ENCODE results near the gene MPPED1.

Gene MPPED1

GRCh38 chr22:43421914-43422615 lies 10.3 kb downstream of the MPPED1 start:
- Mint-ChIP-seq H3K27me3 (ENCODE audit: low read depth, poor library complexity) (peaks cover 36% of the 10 kb centered on the region), H3K4me3 (no peak overlapping the region), H3K27ac (no peak overlapping the region), H3K9me3 (no peaks in the 10 kb centered on the region), H3K36me3 (ENCODE audit: low read depth) (no peaks in the 10 kb centered on the region), H3K4me1 (peaks cover 23% of the 10 kb centered on the region)
- DNase-seq, result no peak
- TF ChIP-seq, protein P1, sequence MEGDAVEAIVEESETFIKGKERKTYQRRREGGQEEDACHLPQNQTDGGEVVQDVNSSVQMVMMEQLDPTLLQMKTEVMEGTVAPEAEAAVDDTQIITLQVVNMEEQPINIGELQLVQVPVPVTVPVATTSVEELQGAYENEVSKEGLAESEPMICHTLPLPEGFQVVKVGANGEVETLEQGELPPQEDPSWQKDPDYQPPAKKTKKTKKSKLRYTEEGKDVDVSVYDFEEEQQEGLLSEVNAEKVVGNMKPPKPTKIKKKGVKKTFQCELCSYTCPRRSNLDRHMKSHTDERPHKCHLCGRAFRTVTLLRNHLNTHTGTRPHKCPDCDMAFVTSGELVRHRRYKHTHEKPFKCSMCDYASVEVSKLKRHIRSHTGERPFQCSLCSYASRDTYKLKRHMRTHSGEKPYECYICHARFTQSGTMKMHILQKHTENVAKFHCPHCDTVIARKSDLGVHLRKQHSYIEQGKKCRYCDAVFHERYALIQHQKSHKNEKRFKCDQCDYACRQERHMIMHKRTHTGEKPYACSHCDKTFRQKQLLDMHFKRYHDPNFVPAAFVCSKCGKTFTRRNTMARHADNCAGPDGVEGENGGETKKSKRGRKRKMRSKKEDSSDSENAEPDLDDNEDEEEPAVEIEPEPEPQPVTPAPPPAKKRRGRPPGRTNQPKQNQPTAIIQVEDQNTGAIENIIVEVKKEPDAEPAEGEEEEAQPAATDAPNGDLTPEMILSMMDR (IDR thresholded peaks at IDR 0.05), result no peak

GRCh38 chr22:43423046-43423445 lies 11.2 kb downstream of the MPPED1 start:
- no peaks in the 10 kb centered on the region for H3K36me3 Mint-ChIP-seq (ENCODE audit: low read depth)
- no peak overlapping the region for H3K27ac Mint-ChIP-seq
- TF ChIP-seq, protein P1 (IDR thresholded peaks at IDR 0.05), result no peak
- no peak overlapping the region for H3K4me3 Mint-ChIP-seq
- no peaks in the 10 kb centered on the region for H3K9me3 Mint-ChIP-seq
- no peak for DNase-seq
- H3K4me1 Mint-ChIP-seq, result peaks cover 25% of the 10 kb centered on the region
- peaks cover 32% of the 10 kb centered on the region for H3K27me3 Mint-ChIP-seq (ENCODE audit: low read depth, poor library complexity)

DNA sequence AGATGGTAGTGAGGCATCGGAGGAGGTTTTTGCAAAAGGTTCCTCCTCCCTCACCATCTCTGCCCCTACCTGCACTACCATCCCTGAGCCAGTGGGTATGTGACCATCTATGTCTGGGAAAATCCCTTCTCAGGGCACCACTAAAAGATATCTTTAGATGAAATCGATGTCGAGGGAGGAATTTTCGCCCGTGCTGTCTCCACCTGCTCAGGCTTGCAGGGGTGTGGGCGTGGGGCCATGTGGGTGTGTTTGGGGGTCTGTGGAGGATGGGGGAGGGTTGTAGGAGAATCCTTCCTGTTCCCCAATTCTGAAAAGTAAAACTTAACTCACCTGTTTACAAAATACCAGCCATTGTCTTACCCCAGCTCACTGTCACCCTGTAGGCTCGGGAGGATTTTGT lies 12.4 kb downstream of the MPPED1 start:
- Mint-ChIP-seq H3K4me1 (peaks cover 22% of the 10 kb centered on the region), H3K36me3 (ENCODE audit: low read depth) (no peaks in the 10 kb centered on the region), H3K27ac (no peak overlapping the region), H3K9me3 (no peaks in the 10 kb centered on the region), H3K4me3 (no peak overlapping the region), H3K27me3 (ENCODE audit: low read depth, poor library complexity) (peaks cover 27% of the 10 kb centered on the region)
- DNase-seq, result no peak
- TF ChIP-seq, protein P1 (IDR thresholded peaks at IDR 0.05), result no peak

DNA sequence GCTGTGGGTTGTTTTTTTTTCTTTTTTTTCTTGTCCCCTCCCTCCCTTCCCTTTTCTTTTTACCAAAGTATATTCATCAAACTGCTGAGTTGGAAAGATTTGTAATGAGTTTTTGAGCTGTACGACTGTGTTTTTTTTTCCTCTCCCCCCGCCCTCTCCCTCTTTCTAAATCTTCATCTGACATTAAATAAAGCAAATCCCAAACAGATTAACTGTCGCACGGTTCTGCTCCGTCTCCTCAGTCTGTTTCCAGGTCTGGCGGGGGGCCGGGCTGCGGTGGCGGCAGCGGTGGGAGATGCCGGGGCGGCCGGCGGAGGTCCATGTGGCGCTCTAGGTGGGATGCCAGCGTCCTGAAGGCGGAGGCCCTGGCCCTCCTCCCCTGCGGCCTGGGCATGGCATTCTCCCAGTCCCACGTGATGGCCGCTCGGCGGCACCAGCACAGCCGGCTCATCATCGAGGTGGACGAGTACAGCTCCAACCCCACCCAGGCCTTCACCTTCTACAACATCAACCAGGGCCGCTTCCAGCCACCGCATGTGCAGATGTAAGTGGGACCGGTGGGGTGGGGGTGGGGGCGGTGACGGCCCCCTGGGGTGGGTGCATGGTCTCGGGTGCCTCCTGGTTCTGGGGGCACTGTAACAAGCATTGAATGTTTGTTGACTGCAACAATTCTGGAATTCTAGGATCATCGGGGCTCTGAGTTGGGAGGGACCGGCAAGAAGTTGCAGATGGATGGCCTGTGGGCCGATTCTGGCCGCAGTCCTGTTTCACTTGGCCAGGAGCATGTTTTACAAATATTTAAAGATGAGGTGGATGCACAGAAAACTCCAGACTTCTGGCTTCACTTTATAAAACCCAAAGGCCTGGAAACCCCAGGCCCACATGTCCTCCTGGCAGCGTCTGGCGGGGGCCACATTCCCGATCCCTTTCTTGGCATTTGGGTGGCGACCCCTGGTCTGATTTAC lies 13.1 kb downstream of the MPPED1 start:
- TF ChIP-seq, protein P1 (IDR thresholded peaks at IDR 0.05), result no peak
- Mint-ChIP-seq H3K27ac (no peak overlapping the region), H3K4me1 (peaks cover 20% of the 10 kb centered on the region), H3K36me3 (ENCODE audit: low read depth) (no peaks in the 10 kb centered on the region), H3K27me3 (ENCODE audit: low read depth, poor library complexity) (peaks cover 30% of the 10 kb centered on the region), H3K4me3 (no peak overlapping the region), H3K9me3 (no peaks in the 10 kb centered on the region)
- DNase-seq, result no peak

DNA sequence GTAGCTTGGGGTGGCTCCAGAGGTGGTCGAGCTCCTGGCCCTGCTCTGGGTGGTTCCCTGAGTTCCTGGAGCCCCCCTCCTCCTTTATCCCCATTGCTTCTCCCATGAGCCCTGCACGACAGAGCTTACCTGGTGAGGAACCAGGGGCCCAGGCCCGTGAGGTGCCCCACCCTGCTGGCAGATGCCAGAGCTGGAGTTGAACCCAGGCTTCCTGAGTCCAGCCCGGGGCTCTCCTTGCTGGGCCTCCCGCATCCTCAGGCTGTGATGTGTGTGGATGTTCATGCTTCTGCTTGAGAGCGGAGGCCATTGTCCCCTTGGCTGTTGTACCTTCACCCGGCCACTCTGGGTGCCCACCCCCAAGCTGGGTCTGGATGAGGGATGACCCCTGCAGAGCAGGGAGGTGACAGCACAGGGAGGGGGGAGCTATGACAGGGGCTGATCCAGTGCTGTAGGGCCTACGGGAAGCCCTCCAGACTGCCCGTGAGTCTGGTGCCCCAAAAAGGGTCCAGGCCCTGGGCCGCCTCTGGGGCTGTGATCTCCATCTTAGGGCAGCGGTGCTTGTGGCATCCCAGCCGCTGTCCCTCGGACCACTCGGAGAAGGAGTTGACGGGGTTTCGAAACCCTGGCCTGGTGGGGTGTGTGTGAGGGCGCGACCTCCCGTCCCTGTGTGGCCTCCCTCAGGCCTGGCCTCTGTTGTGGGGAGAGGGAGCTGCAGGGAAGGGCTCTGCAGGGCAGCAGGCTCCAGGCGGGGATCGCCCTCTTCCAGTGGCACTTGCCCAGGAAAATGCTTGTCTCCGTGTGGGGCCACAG lies 14.4 kb downstream of the MPPED1 start:
- Mint-ChIP-seq H3K27ac (no peak overlapping the region), H3K4me1 (peaks cover 20% of the 10 kb centered on the region), H3K36me3 (ENCODE audit: low read depth) (no peaks in the 10 kb centered on the region), H3K4me3 (no peak overlapping the region), H3K9me3 (no peaks in the 10 kb centered on the region), H3K27me3 (ENCODE audit: low read depth, poor library complexity) (peaks cover 36% of the 10 kb centered on the region)
- TF ChIP-seq, protein P1 (IDR thresholded peaks at IDR 0.05), result no peak
- no peak for DNase-seq
